ENCODE measurements around the gene RAB3GAP1.
"Not testable (repeated sequence)": the region's sequence is repeated elsewhere in the genome, so short reads cannot be mapped to it uniquely, and the experiment has no call there.

RAB3GAP1 gene

DNA sequence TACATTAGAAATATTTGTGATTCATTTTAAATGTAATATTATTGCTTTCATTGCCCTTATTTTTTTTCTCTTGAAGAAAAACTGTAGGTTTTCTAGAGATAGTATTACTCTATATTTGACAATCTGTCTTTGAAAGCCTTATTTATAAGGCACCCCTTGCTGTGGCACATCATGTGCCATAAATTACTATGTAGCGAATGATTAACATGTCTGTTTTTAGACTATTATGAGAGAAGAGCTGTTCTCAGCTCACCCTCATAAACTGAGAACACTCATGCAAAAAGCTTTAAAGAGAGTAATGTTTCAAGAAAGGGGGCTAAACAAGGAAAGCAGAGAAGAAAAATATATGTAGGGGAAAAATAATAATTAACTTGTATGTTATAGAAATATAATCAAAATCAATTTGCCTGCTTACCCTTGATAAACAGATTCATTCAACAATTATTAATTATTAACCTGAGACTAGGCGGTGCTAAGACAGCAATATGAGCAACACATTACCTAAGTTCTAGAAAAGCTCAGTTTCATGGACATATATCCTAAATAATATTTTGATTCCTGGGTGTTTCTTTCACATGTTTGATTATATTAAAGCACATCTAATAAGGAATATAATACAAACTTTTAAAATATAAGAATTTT, 69.0 kb downstream of the RAB3GAP1 start:
- H3K4me3 ChIP-seq (ENCODE audit: low read length): no peak overlapping the region
- no peak overlapping the region for H3K56ac ChIP-seq (ENCODE audit: low read length)
- H3K27ac ChIP-seq (ENCODE audit: low read depth, low read length): no peak overlapping the region
- no peak overlapping the region for H4K5ac ChIP-seq (ENCODE audit: low read length)
- no peak overlapping the region for H3K4me2 ChIP-seq (ENCODE audit: low read length)
- no peak overlapping the region for H2BK5ac ChIP-seq (ENCODE audit: low read length)
- WGBS (ENCODE audit: extremely low coverage, insufficient coverage, low lambda C conversion rate): no CpG with 5 or more reads among the region's 2 CpGs
- no peaks in the 10 kb centered on the region for H3K79me2 ChIP-seq (ENCODE audit: control insufficient read depth, insufficient read depth, low read length)
- no peaks in the 10 kb centered on the region for H3K27me3 ChIP-seq (ENCODE audit: insufficient read depth, low read length, poor library complexity)
- no peak for DNase-seq
- H3K36me3 ChIP-seq (ENCODE audit: control insufficient read depth, insufficient read depth, low read length): no peaks in the 10 kb centered on the region
- H2BK120ac ChIP-seq (ENCODE audit: low read depth, low read length): no peak overlapping the region
- H3K4ac ChIP-seq (ENCODE audit: low read depth, low read length): no peak overlapping the region
- no peaks in the 10 kb centered on the region for H3K79me1 ChIP-seq (ENCODE audit: low read length)
- H2BK15ac ChIP-seq (replicated peaks; ENCODE audit: low read depth): no peak overlapping the region
- no peak overlapping the region for H3K18ac ChIP-seq (ENCODE audit: low read length)
- no peak overlapping the region for H3K9ac ChIP-seq (ENCODE audit: low read length)
- H3K4me1 ChIP-seq (ENCODE audit: control insufficient read depth, low read depth, low read length): no peaks in the 10 kb centered on the region
- no peak overlapping the region for H4K8ac ChIP-seq (ENCODE audit: low read depth, low read length)
- no peak overlapping the region for H3K23ac ChIP-seq (ENCODE audit: low read length)
- H2AK5ac ChIP-seq (ENCODE audit: low read length): no peak overlapping the region

DNA sequence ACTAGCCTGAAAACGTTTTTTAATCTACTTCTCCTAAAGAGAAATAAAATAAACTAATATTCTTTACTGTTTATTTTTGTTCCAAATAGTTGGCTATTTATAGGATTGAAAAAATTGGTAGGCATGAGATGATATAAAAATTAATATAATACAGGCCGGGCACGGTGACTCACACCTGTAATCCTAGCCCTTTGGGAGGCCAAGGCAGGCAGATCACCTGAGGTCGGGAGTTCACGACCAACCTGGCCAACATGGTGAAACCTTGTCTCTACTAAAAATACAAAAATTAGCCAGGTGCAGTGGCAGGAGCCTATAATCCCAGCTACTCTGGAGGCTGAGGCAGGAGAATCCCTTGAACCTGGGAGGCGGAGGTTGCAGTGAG, 69.6 kb downstream of the RAB3GAP1 start:
- H3K9ac ChIP-seq (ENCODE audit: low read length); H3K18ac ChIP-seq (ENCODE audit: low read length); H3K27me3 ChIP-seq (ENCODE audit: insufficient read depth, low read length, poor library complexity); H2AK5ac ChIP-seq (ENCODE audit: low read length); H3K56ac ChIP-seq (ENCODE audit: low read length); H3K4me3 ChIP-seq (ENCODE audit: low read length); H3K27ac ChIP-seq (ENCODE audit: low read depth, low read length); H3K4ac ChIP-seq (ENCODE audit: low read depth, low read length); H3K23ac ChIP-seq (ENCODE audit: low read length); H3K79me2 ChIP-seq (ENCODE audit: control insufficient read depth, insufficient read depth, low read length); H2BK5ac ChIP-seq (ENCODE audit: low read length); H2BK120ac ChIP-seq (ENCODE audit: low read depth, low read length); H3K79me1 ChIP-seq (ENCODE audit: low read length); H2BK15ac ChIP-seq (replicated peaks; ENCODE audit: low read depth); H3K4me2 ChIP-seq (ENCODE audit: low read length); H4K5ac ChIP-seq (ENCODE audit: low read length); H3K4me1 ChIP-seq (ENCODE audit: control insufficient read depth, low read depth, low read length); H4K8ac ChIP-seq (ENCODE audit: low read depth, low read length); DNase-seq; H3K36me3 ChIP-seq (ENCODE audit: control insufficient read depth, insufficient read depth, low read length): not testable (repeated sequence)
- WGBS (ENCODE audit: extremely low coverage, insufficient coverage, low lambda C conversion rate): no CpG with 5 or more reads among the region's 6 CpGs

DNA sequence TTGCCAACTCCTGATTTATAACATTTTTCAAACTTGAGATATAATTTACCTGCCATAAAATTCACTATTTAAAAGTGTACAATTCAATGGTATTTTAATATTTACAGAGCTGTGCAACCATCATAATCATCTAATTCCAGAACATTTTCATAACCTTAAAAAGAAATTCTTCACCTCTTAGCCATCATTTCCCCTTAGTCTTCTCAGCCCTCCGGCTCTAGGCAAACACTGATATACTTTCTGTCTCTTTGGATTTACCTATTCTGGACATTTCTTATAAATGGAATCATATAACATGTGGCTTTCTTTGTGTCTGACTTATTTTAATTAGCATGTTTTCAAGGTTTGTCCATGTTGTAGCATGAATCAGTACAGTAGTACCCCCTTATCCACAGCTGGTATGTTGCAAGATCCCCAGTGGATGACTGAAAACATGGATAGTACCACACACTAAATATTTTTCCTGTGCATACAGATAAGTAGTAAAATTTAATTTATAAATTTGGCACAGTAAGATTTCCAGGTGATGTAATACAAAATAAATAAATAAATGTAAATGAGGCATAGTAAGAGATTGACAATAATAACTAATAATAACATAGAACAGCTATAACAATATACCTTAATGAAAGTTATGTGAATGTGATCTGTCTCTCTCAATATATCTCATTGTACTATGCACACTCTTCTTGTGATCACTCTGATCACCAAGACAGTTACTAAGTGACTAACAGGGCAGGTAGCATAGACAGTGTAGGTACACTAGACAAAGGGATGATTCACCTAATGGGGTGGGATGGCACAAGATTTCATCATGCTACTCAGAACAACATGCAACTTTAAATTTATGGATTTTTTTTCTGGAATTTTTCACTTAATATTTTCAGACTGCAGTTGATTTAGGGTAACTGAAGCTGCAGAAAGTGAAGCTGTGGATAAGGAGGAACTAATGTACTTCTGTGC, 73.1 kb downstream of the RAB3GAP1 start:
- Histone ChIP-seq H3K4me1 (ENCODE audit: control insufficient read depth, low read depth, low read length) (no peaks in the 10 kb centered on the region), H3K27me3 (ENCODE audit: insufficient read depth, low read length, poor library complexity) (no peaks in the 10 kb centered on the region), H2BK5ac (ENCODE audit: low read length) (no peak overlapping the region), H3K79me2 (ENCODE audit: control insufficient read depth, insufficient read depth, low read length) (no peaks in the 10 kb centered on the region), H3K27ac (ENCODE audit: low read depth, low read length) (no peak overlapping the region), H2AK5ac (ENCODE audit: low read length) (no peak overlapping the region), H4K5ac (ENCODE audit: low read length) (no peak overlapping the region), H4K8ac (ENCODE audit: low read depth, low read length) (no peak overlapping the region), H3K9ac (ENCODE audit: low read length) (no peak overlapping the region), H3K4me2 (ENCODE audit: low read length) (no peak overlapping the region), H3K4me3 (ENCODE audit: low read length) (no peak overlapping the region), H3K79me1 (ENCODE audit: low read length) (no peaks in the 10 kb centered on the region), H2BK120ac (ENCODE audit: low read depth, low read length) (no peak overlapping the region), H3K23ac (ENCODE audit: low read length) (no peak overlapping the region), H2BK15ac (replicated peaks; ENCODE audit: low read depth) (no peak overlapping the region), H3K18ac (ENCODE audit: low read length) (no peak overlapping the region), H3K56ac (ENCODE audit: low read length) (no peak overlapping the region), H3K4ac (ENCODE audit: low read depth, low read length) (no peak overlapping the region), H3K36me3 (ENCODE audit: control insufficient read depth, insufficient read depth, low read length) (no peaks in the 10 kb centered on the region)
- no CpG with 5 or more reads among the region's 1 CpG for WGBS (ENCODE audit: extremely low coverage, insufficient coverage, low lambda C conversion rate)
- peak; percentile 5 for DNase-seq

DNA sequence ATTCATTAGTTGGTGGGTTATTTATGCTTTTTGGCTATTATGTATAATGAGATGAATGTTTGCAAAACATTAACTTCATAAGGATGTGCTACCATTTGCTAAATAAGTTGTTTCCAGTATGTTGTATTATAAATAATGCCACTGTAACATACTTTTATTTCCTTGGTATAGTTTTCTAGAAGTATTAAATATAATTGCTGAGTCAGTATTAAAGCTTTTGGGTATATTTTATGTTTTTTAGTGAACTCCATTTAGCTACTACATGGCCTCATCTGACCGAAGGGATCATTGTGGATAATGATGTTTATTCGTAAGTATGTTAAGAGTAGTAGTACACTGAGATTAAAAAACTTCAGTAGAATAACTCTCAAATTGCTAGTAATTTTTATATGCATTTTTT, 73.8 kb downstream of the RAB3GAP1 start:
- DNase-seq: no peak
- WGBS (ENCODE audit: extremely low coverage, insufficient coverage, low lambda C conversion rate): 100% methylated on average over 1 of the region's 2 CpGs
- no peak overlapping the region for H3K4me3 ChIP-seq (ENCODE audit: low read length)
- no peak overlapping the region for H3K56ac ChIP-seq (ENCODE audit: low read length)
- H3K9ac ChIP-seq (ENCODE audit: low read length): no peak overlapping the region
- no peak overlapping the region for H2BK15ac ChIP-seq (replicated peaks; ENCODE audit: low read depth)
- no peak overlapping the region for H4K8ac ChIP-seq (ENCODE audit: low read depth, low read length)
- H3K4me2 ChIP-seq (ENCODE audit: low read length): no peak overlapping the region
- H2BK5ac ChIP-seq (ENCODE audit: low read length): no peak overlapping the region
- H3K79me2 ChIP-seq (ENCODE audit: control insufficient read depth, insufficient read depth, low read length): no peaks in the 10 kb centered on the region
- H3K79me1 ChIP-seq (ENCODE audit: low read length): no peaks in the 10 kb centered on the region
- no peaks in the 10 kb centered on the region for H3K4me1 ChIP-seq (ENCODE audit: control insufficient read depth, low read depth, low read length)
- no peak overlapping the region for H3K4ac ChIP-seq (ENCODE audit: low read depth, low read length)
- no peak overlapping the region for H4K5ac ChIP-seq (ENCODE audit: low read length)
- H3K23ac ChIP-seq (ENCODE audit: low read length): no peak overlapping the region
- H2BK120ac ChIP-seq (ENCODE audit: low read depth, low read length): no peak overlapping the region
- H3K18ac ChIP-seq (ENCODE audit: low read length): no peak overlapping the region
- no peaks in the 10 kb centered on the region for H3K36me3 ChIP-seq (ENCODE audit: control insufficient read depth, insufficient read depth, low read length)
- H3K27me3 ChIP-seq (ENCODE audit: insufficient read depth, low read length, poor library complexity): no peaks in the 10 kb centered on the region
- no peak overlapping the region for H3K27ac ChIP-seq (ENCODE audit: low read depth, low read length)
- H2AK5ac ChIP-seq (ENCODE audit: low read length): no peak overlapping the region

DNA sequence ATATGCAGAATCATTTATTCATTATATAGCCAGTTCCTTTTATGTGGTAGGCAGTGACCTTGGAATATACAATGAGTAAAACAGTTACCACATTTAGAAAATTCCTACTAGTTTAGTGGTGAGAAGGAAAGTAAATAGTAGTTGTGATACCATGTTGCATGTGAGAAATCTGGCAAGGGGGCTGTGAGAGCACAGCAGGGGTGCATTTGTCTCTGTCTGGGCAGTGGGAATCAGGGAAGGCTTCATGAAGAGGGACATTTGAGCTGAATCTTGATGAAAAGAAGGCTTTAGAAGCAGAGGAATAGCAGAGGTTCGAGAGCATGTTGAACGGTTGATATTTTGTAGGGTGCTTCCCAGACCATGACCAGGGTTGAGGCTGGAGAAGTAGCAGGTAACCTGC, 78.7 kb downstream of the RAB3GAP1 start:
- Histone ChIP-seq H3K4ac (ENCODE audit: low read depth, low read length) (no peak overlapping the region), H4K5ac (ENCODE audit: low read length) (no peak overlapping the region), H3K79me2 (ENCODE audit: control insufficient read depth, insufficient read depth, low read length) (no peaks in the 10 kb centered on the region), H3K56ac (ENCODE audit: low read length) (no peak overlapping the region), H3K23ac (ENCODE audit: low read length) (no peak overlapping the region), H3K79me1 (ENCODE audit: low read length) (no peaks in the 10 kb centered on the region), H3K9ac (ENCODE audit: low read length) (no peak overlapping the region), H3K27me3 (ENCODE audit: insufficient read depth, low read length, poor library complexity) (no peaks in the 10 kb centered on the region), H4K8ac (ENCODE audit: low read depth, low read length) (no peak overlapping the region), H2BK5ac (ENCODE audit: low read length) (no peak overlapping the region), H3K4me1 (ENCODE audit: control insufficient read depth, low read depth, low read length) (no peaks in the 10 kb centered on the region), H3K36me3 (ENCODE audit: control insufficient read depth, insufficient read depth, low read length) (no peaks in the 10 kb centered on the region), H3K4me3 (ENCODE audit: low read length) (no peak overlapping the region), H2BK120ac (ENCODE audit: low read depth, low read length) (no peak overlapping the region), H3K4me2 (ENCODE audit: low read length) (no peak overlapping the region), H2BK15ac (replicated peaks; ENCODE audit: low read depth) (no peak overlapping the region), H3K18ac (ENCODE audit: low read length) (no peak overlapping the region), H2AK5ac (ENCODE audit: low read length) (no peak overlapping the region), H3K27ac (ENCODE audit: low read depth, low read length) (no peak overlapping the region)
- peak; percentile 80 for DNase-seq
- no CpG with 5 or more reads among the region's 2 CpGs for WGBS (ENCODE audit: extremely low coverage, insufficient coverage, low lambda C conversion rate)
